CD4-positive, alpha-beta T cell treated with Interleukin-1 beta for 1 hour (primary cell): ENCODE results near the gene GLOD4.
A peak's percentile ranks its signal among the peaks of the same experiment; 100 is the strongest.
"Not testable (repeated sequence)": the region's sequence is repeated elsewhere in the genome, so short reads cannot be mapped to it uniquely, and the experiment has no call there.

Source experiments
- DNase-seq, 2 donors: peaks; one replicate each; pipeline ENCODE4 v3.0.0-alpha.2; 2020 to 2022

Gene GLOD4

GRCh38 chr17:781805-782731 is at the start of gene GLOD4, which contains the start of gene MRM3:
Gene GLOD4 (minus strand): TSS chr17:782280. CDS start chr17:782255, 25 bp downstream.
Gene MRM3 (plus strand): TSS chr17:782353. CDS start chr17:782379, 26 bp downstream.
- DNase-seq: peak; percentile 92 to 95

- no peak for DNase-seq
Measured at GRCh38 chr17:830950-831349, 48.9 kb upstream of the GLOD4 start.

GRCh38 chr17:830381-830780 is 48.3 kb upstream of the GLOD4 start:
- DNase-seq: no peak

- DNase-seq: not testable (repeated sequence)
Measured at GRCh38 chr17:829614-830013, 47.5 kb upstream of the GLOD4 start.

- DNase-seq: no peak
Measured at GRCh38 chr17:828761-829160, 46.7 kb upstream of the GLOD4 start.

GRCh38 chr17:826778-827177 is 44.7 kb upstream of the GLOD4 start:
- DNase-seq: no peak

- no peak for DNase-seq
Measured at GRCh38 chr17:825216-825615, 43.1 kb upstream of the GLOD4 start.

- DNase-seq: no peak
Measured at GRCh38 chr17:824378-824777, 42.3 kb upstream of the GLOD4 start.

- no peak for DNase-seq
Measured at GRCh38 chr17:823501-823902, 41.4 kb upstream of the GLOD4 start.

GRCh38 chr17:819251-819650 is 37.2 kb upstream of the GLOD4 start:
- DNase-seq: no peak

- no peak for DNase-seq
Measured at GRCh38 chr17:814371-814770, 32.3 kb upstream of the GLOD4 start.

GRCh38 chr17:812638-813204 is 30.6 kb upstream of the GLOD4 start:
- DNase-seq: no peak

- no peak for DNase-seq
Measured at GRCh38 chr17:811051-811784, 29.1 kb upstream of the GLOD4 start.

GRCh38 chr17:807523-808294 is 25.6 kb upstream of the GLOD4 start:
- DNase-seq: no peak

- DNase-seq: no peak
Measured at GRCh38 chr17:806781-807522, 24.9 kb upstream of the GLOD4 start.

GRCh38 chr17:806346-806745 is 24.3 kb upstream of the GLOD4 start:
- no peak for DNase-seq

- not testable (repeated sequence) for DNase-seq
Measured at GRCh38 chr17:805886-806285, 23.8 kb upstream of the GLOD4 start.

GRCh38 chr17:804541-805435 is 22.7 kb upstream of the GLOD4 start:
- DNase-seq: no peak

- DNase-seq: no peak
Measured at GRCh38 chr17:802901-803881, 21.1 kb upstream of the GLOD4 start.

- DNase-seq: no peak
Measured at GRCh38 chr17:802481-802880, 20.4 kb upstream of the GLOD4 start.
